HG03196 (cell line): ENCODE results near the gene ICAM2.

Experiments
- ATAC-seq: cut with Tn5 transposase; IDR thresholded peaks from one replicate; pipeline ENCODE4 v1.9.1; 2021; ENCODE audit not compliant: unreplicated experiment

Gene ICAM2

DNA sequence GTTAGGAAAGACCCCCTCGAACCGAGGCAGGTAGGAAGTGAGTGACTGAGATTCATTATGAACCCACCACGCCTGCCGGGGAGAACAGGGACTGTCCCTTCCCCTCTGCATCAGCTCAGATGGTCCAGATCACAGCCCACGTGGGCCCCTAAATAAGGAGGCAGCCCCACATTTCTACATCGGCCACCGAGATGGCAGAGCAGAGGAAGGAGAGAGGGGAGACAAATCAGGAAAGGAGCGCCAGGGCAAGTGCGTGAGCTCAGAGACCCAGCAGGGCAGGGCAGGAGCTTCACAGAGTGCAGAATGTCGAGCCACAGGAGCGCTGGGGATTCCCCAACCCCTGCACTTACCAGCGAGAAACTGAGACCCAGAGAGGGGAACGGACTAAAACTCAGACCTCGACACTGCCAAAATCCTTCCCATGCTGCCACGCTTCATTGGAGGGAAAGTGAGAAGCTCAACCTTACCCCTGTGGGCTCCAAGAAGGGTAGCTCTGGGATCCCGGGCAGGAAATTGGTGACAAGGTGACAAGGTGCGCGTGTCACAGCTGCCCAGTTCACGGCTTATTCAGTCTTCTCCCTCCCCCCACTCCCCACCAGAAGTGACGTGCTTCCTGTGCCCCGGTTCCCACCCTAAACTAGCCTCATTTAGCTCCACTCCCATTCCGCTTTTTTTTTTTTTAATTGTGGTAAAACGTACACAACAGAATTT is at the start of gene ICAM2:
TSS of gene ICAM2 (minus strand) at position 578 of the 711 bp plus-strand sequence. CDS start 13,942 bp downstream, outside the sequence.
- ATAC-seq = peak; percentile 61

DNA sequence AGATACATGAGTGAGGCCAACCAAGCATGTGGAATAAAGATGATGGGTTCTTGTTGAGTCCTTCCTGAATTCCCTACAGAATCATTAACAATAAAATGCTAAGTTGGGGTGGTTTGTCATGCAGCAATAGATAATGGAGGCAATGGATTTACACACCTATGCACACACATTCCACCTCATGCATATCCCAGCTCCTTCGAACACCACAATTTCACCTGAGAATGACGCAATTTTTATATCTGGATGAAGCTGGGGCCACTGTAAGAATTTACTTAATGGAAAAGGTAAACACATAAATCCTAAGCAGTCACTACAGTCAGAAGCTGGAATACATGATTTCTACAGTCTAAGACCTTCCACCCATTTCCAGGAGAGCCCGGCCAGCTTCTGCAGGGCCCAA is 49.8 kb upstream of the ICAM2 start:
- no peak for ATAC-seq

DNA sequence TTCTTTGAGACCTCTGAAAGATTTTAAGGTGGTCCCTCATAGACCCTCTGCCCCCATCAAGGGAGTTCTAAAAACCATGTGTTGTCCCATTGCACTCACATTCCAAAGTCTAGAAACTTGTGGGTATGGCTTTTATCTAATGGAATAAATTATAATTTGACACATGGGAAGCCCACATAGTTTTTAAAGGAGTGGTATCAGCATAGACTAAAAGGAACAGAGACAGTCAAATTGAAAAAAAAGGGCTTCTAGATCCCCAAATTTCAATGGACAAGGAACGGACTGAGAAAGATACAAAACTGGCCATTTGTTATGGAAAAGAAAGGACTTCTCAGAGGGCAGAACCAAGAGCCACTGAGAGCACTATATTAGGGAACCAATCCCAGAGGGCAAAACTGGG is 48.7 kb upstream of the ICAM2 start:
- ATAC-seq = no peak

DNA sequence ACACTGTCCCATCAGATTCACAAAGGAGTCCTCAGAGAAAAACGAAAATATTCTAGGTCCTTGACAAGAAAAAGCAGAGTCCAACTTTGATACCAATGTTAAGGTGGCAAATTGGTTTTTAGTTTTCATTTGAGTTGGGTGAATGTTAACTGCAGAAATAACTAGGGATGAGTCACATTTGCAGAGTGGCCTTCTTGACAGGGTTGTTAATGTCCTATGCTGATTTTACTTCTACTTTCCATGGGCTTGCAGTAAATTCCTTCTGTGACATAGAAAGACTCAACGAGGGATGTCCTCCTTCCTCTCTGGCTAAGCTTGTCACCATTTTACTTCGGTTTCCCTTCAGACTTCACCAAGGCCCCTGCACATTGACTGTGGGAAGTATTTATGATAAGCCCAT is 47.2 kb upstream of the ICAM2 start:
- ATAC-seq = no peak

DNA sequence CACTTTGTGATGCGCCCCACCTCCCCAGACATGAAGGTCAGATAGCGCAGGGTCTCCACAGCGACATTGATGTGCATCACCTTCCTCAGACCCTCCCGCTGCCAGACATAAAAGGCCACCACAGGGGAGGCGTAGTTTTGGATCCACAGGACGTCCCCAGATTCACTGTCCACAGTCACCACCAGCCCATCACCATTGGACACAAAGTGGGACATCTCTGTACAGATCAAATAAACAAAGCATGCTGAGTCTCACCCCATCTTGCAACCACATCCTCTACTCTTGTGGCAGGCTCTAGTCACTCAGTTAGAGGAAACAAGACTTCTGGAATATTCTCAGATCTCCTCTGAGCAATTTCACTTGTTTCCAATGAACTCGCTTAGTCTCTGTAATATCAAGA is 46.3 kb upstream of the ICAM2 start:
- no peak for ATAC-seq

DNA sequence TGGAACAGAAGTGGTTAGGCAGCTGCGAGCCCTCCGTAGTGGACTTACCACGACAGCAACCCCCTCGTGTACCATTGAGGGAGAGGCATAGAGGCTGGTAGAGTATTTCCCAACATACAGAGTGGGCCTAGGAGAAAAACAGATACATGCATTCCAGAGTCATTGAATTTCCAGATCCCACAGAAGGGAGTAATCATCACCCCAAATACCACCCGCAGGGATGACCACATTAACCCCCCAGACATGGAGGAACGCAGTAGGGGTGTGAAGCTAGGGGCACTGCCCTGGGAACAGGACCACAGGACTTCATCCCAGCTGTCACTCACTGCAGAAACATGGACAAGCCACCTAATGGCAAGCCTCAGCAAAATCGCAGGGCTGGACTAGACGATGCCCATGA is 44.7 kb upstream of the ICAM2 start:
- no peak for ATAC-seq

DNA sequence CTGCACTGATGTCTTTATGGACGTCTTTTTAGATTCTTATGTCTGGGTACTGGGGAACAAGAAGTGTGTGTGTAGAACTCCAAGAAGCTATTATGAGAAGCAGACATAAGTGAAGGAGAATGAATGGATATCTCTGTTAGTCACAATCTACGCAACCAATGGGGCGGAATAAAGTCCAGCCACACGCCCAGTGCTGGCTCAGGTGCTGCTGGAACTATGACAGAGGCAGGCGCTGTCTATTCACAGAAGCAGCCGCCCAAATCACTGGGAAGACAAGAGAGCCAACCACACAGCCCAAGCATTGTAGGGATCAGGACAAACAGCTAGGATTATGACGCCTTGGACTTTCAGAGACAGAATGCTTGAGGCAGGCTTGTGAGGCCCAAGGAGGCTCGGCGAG is 43.9 kb upstream of the ICAM2 start:
- no peak for ATAC-seq

DNA sequence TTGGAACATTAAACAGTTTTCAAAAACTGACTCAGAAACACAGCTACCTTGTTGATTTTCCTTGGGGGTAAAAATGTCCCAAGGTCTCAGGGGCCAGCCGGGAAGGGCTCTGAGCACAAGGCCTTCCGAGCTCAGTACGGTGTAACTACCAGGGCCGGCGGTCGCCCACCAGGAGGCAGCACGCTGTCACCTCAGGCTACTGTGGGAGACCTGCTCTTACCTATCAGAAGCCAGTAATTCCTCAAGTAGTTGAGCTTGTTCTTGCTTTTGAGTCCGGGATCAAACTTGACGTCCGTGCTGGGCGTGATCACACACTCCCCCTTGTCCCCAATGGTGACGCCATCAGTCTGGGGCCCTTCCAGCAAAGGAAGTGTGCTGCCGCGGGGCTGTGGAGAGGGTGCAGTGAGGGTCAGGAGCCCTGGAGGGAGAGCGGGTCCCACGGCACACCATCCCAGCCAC is 43.4 kb upstream of the ICAM2 start:
- ATAC-seq = no peak

DNA sequence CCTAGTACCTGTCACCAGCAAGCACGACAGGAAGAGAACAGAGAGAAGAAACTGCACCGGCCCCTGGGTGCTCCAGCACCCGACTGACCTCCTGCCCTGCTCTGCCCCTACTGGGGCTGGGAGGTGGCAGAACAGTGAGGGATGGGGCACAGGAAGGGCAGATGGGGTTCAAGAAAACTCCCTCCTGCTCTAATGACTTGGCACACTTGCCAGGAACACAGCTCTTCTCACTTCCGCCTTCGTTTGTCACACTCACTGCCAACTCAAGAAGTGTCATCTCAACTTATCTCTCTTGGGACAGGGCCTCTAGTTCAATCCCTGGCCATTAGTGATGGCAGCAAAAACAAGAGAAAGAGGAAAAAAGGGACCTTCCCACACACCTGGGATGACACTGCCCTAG is 42.7 kb upstream of the ICAM2 start:
- peak; percentile 33 for ATAC-seq

DNA sequence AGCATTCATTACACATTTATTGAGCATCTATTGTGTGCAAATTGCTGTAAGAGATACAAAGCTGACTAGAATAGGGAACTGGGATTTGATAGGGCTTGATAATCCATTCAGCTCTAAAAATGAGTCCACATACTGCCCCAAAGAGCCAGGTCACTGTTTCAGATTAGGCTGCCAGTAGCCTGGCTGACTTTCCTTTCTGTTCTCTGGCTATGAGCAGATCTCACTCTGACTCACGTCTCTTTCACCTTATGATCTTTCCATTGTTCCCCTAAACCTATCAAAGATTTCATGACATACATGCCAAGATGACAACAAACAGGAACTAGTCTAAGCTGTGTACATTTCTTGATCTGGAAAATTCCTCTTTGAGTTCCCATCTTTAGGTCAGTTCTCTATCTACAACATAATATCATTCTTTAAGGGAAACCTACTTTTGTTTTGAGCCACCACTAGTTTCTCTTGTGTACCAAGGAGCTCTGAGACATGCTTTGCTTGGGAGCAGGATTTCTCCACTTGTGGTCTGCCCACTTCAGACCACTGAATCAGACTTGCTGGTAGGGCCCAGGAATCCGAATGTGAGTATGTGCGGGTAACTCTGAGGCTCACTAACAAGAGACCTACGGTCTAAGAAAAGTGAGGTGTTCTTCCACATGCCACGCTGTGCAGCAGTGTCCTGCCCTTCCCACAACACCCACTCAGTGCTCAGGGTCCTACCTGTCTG is 40.9 kb upstream of the ICAM2 start:
- ATAC-seq = peak; percentile 46

DNA sequence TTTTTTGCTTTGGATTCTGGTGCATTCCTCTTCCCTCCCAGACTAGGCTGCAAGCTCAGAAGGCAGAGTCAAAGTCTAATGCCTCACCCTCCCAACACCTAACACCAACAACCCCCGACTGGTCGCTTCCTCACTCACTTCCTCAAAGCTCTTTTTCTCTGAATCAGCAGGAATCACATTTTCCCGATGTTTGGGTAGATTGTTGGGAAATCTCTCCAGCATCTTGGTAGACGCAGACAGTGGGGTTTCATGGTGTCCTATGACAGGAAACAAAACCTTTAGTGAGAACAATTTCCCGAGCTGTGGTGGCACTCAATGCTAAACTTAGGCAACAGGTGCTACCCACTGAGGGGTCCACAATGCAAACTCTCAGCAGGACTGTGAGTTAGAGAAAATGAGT is 39.9 kb upstream of the ICAM2 start:
- no peak for ATAC-seq

DNA sequence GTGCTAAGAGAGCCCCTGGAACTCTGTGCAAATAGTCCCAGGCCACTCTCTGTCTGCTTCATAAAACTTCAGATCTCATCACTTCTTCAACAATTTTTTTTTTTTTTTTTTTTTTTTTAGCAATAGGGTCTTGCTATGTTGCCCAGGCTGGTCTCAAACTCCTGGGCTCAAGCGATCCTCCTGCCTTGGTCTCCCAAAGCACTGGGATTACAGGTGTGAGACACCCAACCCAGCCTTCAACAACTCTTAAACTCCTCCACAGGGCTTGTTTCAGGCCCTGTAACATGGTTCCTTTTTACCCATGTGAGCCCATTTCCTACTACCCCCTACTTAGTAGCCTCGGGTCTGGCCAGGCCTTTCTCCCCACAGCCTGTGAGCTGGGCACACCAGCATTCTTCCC is 39.3 kb upstream of the ICAM2 start:
- no peak for ATAC-seq

DNA sequence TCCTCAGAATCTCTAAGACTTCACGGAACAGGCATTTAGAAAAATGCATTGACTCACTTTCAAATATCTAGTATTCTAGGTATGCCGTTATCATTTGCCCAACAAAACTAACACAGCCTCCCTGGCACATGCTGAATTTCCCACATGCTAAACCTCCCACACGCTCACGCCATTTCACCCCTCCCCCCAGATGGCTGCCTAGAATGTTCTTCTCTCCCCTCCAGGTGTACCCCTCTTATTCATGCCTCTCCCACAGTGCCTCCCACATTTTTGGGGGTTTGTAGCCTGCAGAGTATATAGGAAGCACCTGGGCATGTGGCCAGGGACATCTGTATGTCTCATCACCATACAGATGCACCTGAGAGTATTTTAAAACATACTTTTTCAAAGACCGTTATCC is 38.2 kb upstream of the ICAM2 start:
- ATAC-seq = no peak

DNA sequence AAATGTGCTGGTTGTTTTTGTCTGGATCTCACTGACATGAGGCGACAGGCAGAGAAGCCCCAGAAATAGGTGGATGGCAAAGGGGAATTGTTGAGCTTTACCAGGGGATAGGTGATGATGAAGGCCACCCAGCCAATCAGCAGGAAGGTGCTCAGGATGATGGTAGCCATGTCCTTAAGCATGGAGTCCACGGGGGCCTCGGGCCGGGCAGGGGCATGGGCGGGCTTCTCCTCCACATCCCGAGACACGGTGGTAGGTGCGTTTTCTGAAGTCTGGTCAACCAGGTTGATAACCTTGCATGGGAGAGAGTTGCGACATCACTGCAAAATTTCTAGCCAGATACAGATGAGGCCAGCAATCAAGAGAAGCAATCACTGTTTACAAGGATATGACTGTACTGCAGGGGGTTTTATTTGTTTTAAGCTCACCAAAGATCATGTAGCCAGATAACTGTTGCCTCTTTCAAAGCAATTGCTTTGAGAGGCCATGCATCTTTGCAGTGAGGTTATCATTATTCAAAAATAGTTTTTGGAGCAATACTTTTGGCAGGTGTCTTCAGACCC is 37.3 kb upstream of the ICAM2 start:
- no peak for ATAC-seq

DNA sequence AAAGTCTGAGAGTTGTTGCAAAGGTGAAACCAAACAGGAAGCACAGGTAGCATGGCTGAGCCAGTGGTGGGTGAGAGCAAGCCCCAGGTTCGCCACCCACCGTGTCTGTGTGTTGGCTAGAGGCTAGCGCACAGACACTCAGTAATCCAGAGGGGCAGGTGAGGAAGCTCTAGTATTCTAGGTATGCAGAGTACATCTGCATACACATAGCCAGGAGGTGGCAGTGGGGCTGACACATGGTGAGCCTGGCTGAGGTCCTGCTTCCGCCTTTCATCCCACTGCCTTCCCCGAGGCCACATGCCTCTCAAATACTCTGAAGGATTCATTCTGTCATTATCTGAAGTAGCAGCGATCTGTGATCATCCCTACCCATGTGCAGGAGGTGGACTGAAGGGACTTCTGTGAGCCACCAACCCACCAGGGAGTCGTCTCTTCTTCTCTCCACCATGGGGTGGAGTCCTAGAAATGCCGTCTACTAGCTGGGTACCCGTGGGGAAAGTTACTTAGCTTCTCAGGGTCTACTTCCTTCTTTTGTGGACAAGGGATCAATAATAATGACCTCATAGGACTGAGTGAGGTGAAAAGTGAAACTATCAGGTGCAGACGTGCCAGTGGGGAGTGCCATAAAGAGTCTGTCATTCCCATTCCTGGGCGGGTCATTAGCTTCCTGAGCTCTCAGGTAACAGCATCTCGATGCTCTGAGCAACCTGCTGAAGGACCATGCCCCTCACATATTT is 36.0 kb upstream of the ICAM2 start:
- ATAC-seq = peak; percentile 62

DNA sequence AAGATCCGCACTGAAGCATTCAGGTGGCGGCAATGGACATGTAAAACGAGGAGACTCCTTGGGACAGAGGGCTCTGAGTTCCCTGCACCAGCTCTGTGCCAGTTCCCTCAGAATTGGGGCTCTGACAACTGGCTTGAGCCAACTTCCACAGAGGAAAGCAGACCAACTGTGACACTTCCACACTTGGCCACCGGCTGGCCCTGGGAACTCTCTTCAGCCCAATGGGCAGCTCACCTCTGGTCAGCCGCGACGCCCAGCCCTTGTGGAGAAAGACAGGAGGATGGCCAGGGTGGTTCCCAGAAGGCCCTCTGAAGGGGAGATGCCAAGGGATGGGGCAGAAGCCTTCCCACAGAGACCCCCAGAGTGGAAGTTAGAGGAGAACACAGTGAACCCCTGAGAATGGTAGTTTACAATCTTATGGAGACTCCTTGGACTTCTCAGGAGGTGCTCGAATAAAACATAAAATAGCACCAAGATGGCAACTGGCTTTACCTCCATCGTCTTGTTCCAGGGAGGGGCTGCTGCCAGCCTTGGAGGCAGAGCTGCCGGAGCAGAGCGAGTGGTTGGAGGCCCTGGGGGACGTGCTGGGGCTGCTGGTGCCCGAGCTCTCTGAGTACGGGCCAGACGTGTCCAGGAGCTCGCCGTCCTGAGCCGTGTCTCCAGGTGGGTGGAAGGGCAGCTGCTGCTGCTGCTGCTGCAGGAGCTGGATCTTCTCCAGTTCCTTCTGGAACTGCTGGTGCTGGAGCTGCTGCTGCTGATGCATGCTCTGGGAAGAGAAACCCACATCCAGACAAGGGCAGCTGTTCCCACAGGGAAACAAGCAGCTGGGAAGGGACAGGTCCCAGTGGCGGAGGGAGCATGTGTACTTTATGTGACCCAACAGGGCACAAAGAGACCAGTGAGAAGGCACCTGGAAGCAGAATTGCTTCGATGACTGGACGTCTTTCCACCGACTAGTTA is 35.0 kb upstream of the ICAM2 start:
- ATAC-seq = no peak

DNA sequence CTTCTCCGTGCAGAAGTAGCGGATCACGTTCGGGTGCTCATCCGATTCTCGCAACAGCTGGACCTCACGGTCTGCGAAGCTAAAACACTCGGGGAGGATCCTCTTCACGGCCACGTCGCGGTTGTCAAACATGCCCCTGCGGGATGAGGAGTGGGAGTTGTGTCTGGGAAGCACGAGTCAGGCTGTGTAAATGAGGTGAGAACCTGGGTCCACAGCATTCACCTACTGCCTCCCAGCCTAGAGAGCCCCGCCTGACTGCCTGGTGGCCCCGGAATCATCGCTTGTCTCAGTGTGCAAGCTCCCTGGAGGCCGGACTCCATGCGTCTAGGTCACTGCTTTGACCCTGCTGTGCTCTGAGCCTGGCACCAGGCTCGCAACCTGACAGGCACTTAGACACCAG is 33.9 kb upstream of the ICAM2 start:
- ATAC-seq = no peak

DNA sequence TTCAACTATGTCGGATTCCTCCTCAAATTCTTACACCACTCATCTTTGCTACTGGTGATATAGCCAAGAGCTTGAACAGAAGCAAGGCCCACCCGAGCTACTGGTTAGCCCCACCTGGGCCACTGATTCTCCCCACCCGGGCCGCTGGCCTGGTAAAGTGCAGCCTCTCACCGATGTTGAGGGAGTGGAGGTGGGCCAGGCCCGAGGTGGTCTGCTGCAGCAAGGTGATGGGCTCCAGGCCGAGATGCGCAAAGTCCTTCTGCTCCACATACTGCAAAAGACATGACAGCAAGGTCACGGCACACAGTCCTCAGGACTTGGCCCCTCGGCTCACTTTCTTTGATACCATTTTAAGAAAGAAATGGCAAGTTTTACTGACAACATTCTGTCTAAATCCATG is 32.7 kb upstream of the ICAM2 start:
- ATAC-seq = no peak

DNA sequence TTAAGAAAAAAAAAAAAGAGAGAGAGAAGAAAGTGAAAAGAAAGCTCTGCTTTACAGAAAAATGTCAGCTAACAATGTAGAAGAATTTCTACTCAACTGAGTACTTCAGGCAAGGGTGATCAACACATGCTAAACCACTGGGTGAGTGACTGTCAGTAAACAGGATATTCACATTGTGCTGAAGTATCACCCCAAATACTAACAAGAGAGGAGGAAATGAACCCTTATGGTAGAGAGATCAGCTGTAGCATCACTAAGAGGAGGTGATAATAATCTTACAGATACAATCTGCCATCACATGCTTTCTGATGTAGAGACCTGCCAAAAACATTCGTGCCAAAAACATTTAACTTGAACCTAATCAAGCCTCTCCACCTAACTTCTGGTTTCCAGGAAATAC is 30.7 kb upstream of the ICAM2 start:
- no peak for ATAC-seq

DNA sequence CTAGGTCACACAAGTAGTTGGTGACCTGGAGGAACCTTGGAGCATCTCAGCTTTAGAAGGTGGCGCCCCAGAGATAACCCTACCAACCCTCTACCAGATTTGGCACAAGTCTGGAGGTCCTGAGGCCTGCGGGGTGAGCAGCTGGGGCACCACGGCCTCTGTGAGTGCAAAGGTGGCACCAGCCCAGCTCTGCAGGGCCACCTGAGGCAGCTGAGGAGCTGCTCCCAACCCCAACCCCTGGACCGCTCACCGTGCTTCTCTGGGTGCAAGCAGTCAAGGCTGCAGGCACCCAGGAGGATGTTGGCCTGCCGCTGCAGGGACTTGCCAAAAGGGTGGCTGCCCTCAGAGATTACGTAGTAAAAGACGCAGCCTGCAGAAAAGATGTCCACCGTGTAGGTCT is 28.4 kb upstream of the ICAM2 start:
- no peak for ATAC-seq

DNA sequence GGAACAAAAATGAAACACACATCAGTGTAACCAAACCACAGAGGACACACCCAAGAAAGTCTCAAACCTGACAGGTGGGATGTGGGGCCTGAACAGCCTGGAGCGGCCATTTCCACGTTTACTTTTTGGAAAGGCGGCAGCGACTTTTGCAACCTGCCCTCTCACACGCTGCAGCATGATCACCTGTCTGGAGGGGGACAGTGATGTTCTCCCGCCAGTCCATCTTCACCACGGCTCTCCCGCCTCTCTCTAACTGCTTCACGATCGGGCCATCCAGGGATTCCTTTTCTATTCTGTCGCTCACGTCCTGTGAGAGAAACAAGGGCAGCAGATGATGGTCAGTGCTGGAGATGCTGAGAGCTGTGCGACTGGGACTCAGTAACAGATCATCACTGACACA is 24.7 kb upstream of the ICAM2 start:
- no peak for ATAC-seq
